Measurements from ENCODE around the gene CDH2.
A peak's percentile ranks its signal among the peaks of the same experiment; 100 is the strongest.

Gene CDH2

GRCh38 chr18:28127228-28127627 lies 49.7 kb downstream of the CDH2 start:
- no peak for DNase-seq

GRCh38 chr18:28126768-28127167 lies 50.2 kb downstream of the CDH2 start:
- no peak for DNase-seq

GRCh38 chr18:28125051-28125450 lies 51.9 kb downstream of the CDH2 start:
- DNase-seq = no peak

GRCh38 chr18:28124131-28125029 lies 52.5 kb downstream of the CDH2 start:
- DNase-seq = no peak

GRCh38 chr18:28123401-28124030 lies 53.4 kb downstream of the CDH2 start:
- DNase-seq = no peak

GRCh38 chr18:28120828-28121515 lies 56.0 kb downstream of the CDH2 start:
- no peak for DNase-seq

- DNase-seq = no peak
These were observed 60.5 kb downstream of the CDH2 start for GRCh38 chr18:28116461-28116860.

GRCh38 chr18:28115149-28115550 lies 61.8 kb downstream of the CDH2 start:
- DNase-seq = peak; percentile 93

- peak; percentile 83 for DNase-seq
These were observed 62.5 kb downstream of the CDH2 start for GRCh38 chr18:28114472-28114871.

GRCh38 chr18:28113271-28114029 lies 63.5 kb downstream of the CDH2 start:
- peak; percentile 41 for DNase-seq

GRCh38 chr18:28112056-28112470 lies 64.9 kb downstream of the CDH2 start:
- DNase-seq = peak; percentile 91

GRCh38 chr18:28110924-28111323 lies 66.0 kb downstream of the CDH2 start:
- no peak for DNase-seq

GRCh38 chr18:28109781-28110560 lies 67.0 kb downstream of the CDH2 start:
- DNase-seq = peak; percentile 78

- DNase-seq = peak; percentile 50
These were observed 68.1 kb downstream of the CDH2 start for GRCh38 chr18:28108814-28109213.

- no peak for DNase-seq
These were observed 68.7 kb downstream of the CDH2 start for GRCh38 chr18:28108254-28108653.

- DNase-seq = no peak
These were observed 77.7 kb downstream of the CDH2 start for GRCh38 chr18:28099237-28099636.

GRCh38 chr18:28095631-28096030 lies 81.3 kb downstream of the CDH2 start:
- DNase-seq = no peak

GRCh38 chr18:28095041-28095440 lies 81.9 kb downstream of the CDH2 start:
- peak; percentile 76 for DNase-seq

- no peak for DNase-seq
These were observed 85.7 kb downstream of the CDH2 start for GRCh38 chr18:28091197-28091596.

- no peak for DNase-seq
These were observed 88.5 kb downstream of the CDH2 start for GRCh38 chr18:28088477-28088876.

- DNase-seq = peak; percentile 59
These were observed 90.0 kb downstream of the CDH2 start for GRCh38 chr18:28086670-28087552.
